ENCODE measurements around the gene TEX2. TPM values are rescaled to one million over a fixed set of nuclear protein-coding genes. Genes with fewer than 3 reads are reported as not detected.
A peak's percentile ranks its signal among the peaks of the same experiment; 100 is the strongest.

TEX2 gene
- total and polyA plus RNA-seq, 2 of the 13 experiments (the other 11 are each of a cell fraction or from before 2014, with no cell fraction given) = 21.4 to 37.7 TPM

- no peak for TF ChIP-seq CC2D1A (CRISPR knock-in tag; IDR thresholded peaks at IDR 0.05)
- no peak for TF ChIP-seq MEIS1 (CRISPR knock-in tag; IDR thresholded peaks at IDR 0.05; ENCODE audit: borderline replicate concordance)
- TF ChIP-seq ZNF7 (CRISPR knock-in tag; IDR thresholded peaks at IDR 0.05) = no peak
- TF ChIP-seq ZFY (CRISPR knock-in tag; IDR thresholded peaks at IDR 0.05) = no peak
- TF ChIP-seq ZNF367 (CRISPR knock-in tag; IDR thresholded peaks at IDR 0.05; ENCODE audit: borderline replicate concordance) = no peak
- peak; percentile 36; the same call in 1 of the 2 replicates for TF ChIP-seq KDM5A (IDR thresholded peaks at IDR 0.05; ENCODE audit: borderline replicate concordance, low read length)
- no peak for TF ChIP-seq ZNF577 (CRISPR knock-in tag; IDR thresholded peaks at IDR 0.05; ENCODE audit: borderline replicate concordance, low read depth)
- no peak for TF ChIP-seq ZNF784 (CRISPR knock-in tag; IDR thresholded peaks at IDR 0.05; ENCODE audit: borderline replicate concordance)
- TF ChIP-seq THAP11 (CRISPR knock-in tag; IDR thresholded peaks at IDR 0.05) = peak; percentile 23; the same call in 1 of the 2 replicates
- no peak for TF ChIP-seq ZBTB43 (CRISPR knock-in tag; conservative IDR thresholded peaks at IDR 0.05)
- TF ChIP-seq ZKSCAN5 (CRISPR knock-in tag; IDR thresholded peaks at IDR 0.05) = no peak
- TF ChIP-seq JUNB (CRISPR knock-in tag; IDR thresholded peaks at IDR 0.05; ENCODE audit: borderline replicate concordance) = no peak
- TF ChIP-seq ZNF616 (CRISPR knock-in tag; IDR thresholded peaks at IDR 0.05; ENCODE audit: low read depth) = no peak
- TF ChIP-seq ESRRA (CRISPR knock-in tag; IDR thresholded peaks at IDR 0.05; ENCODE audit: low read depth) = no peak
- no peak for TF ChIP-seq ZNF121 (CRISPR knock-in tag; IDR thresholded peaks at IDR 0.05)
- TF ChIP-seq E2F1 (CRISPR knock-in tag; IDR thresholded peaks at IDR 0.05) = no peak
- no peak for TF ChIP-seq GFI1 (CRISPR knock-in tag; IDR thresholded peaks at IDR 0.05; ENCODE audit: borderline replicate concordance)
- TF ChIP-seq MZF1 (CRISPR knock-in tag; IDR thresholded peaks at IDR 0.05; ENCODE audit: borderline replicate concordance) = no peak
- TF ChIP-seq ZNF776 (CRISPR knock-in tag; IDR thresholded peaks at IDR 0.05) = no peak
- no peak for TF ChIP-seq ZNF3 (CRISPR knock-in tag; IDR thresholded peaks at IDR 0.05)
- TF ChIP-seq ZNF543 (CRISPR knock-in tag; IDR thresholded peaks at IDR 0.05) = no peak
- TF ChIP-seq MATR3 (CRISPR knock-in tag; IDR thresholded peaks at IDR 0.05) = no peak
- no peak for TF ChIP-seq PBX3 (CRISPR knock-in tag; IDR thresholded peaks at IDR 0.05; ENCODE audit: borderline replicate concordance)
- no peak for TF ChIP-seq NFKB2 (CRISPR knock-in tag; IDR thresholded peaks at IDR 0.05; ENCODE audit: borderline replicate concordance)
- TF ChIP-seq NR2F6 (IDR thresholded peaks at IDR 0.05) = no peak; the same call in 1 of the 2 replicates
- no peak for TF ChIP-seq NR2F6 (CRISPR knock-in tag; IDR thresholded peaks at IDR 0.05)
- TF ChIP-seq PPARG (CRISPR knock-in tag; conservative IDR thresholded peaks at IDR 0.05) = peak; percentile 22; the same call in 1 of the 2 replicates
- no peak for TF ChIP-seq ZNF550 (CRISPR knock-in tag; IDR thresholded peaks at IDR 0.05; ENCODE audit: borderline replicate concordance)
- TF ChIP-seq HOXA5 (CRISPR knock-in tag; IDR thresholded peaks at IDR 0.05) = no peak
Measured at GRCh38 chr17:64133546-64134215, 129.4 kb downstream of the TEX2 start (continued).

Data from HepG2 (cell line).